A549 treated with DMSO at 1 μM for 4 hours (cell line): ENCODE data around the gene CELA2A. TPM values are rescaled to one million over a fixed set of nuclear protein-coding genes. Genes with fewer than 3 reads are reported as not detected.

Source experiments
- total RNA-seq: library from RNA; stranded (reverse); fragments of 200-300 nt; extraction: Qiagen RNA extraction; gene quantifications from 5 replicates; pipeline ENCODE4 v1.2.3, GENCODE V29; 2022; ENCODE audit warnings: low read depth

Gene CELA2A
- total RNA-seq: not detected in 5 replicates

GRCh38 chr1:15456313-15456954 lies at the start of gene CELA2A:
CELA2A (plus strand) TSS chr1:15456732; CDS start chr1:15456754, 22 bp downstream.

GRCh38 chr1:15409388-15410222 lies 46.9 kb upstream of the CELA2A start, which contains the start of gene EFHD2:
EFHD2 (plus strand) TSS chr1:15409888; CDS start chr1:15409972, 84 bp downstream.

DNA sequence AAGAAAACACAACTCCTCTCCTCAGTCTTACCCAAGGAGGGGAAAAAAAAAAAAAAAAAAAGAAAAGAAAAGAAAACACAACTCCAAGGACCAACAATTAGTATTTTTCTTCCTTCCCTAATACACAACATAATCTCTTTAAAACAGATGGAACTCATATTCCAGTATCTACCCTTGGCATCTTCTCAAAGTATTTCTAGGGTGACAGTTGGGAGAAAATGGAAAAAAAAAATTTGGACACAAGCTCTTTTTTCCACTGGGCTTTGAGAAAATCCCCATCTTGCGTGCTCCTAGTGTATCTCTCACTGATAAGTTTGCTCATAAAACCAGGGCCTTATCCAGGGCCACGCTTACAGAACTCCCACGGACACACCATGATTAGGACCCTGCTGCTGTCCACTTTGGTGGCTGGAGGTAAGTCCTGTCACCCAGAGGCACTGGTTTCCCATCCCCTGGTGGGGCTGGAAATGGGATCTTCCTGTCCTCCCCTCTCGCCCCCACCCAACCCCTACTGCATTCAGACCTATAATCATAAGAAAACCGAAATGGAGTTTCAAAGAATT lies 19.3 kb downstream of the CELA2A start, which contains the start of gene CELA2B:
TSS of gene CELA2B (plus strand) at position 353 of the 563 bp plus-strand sequence. CDS start at position 375, 22 bp downstream.

Other genes starting within 250 kb of the CELA2A start
- 0.33 to 0.79 TPM (median 0.66 TPM) in 5 replicates for gene FHAD1, start 209.5 kb upstream of the CELA2A start, total RNA-seq
- gene EFHD2, start 46.8 kb upstream of the CELA2A start, total RNA-seq: 174 to 251 TPM (median 232 TPM) in 5 replicates
- 0.93 to 1.5 TPM (median 1.1 TPM) in 5 replicates for gene CTRC, start 18.3 kb upstream of the CELA2A start, total RNA-seq
- gene CELA2B, start 19.4 kb downstream of the CELA2A start, total RNA-seq: not detected in 5 replicates
- gene CASP9, start 67.5 kb downstream of the CELA2A start, total RNA-seq: 5.4 to 6.7 TPM (median 6.3 TPM) in 5 replicates
- gene DNAJC16, start 70.1 kb downstream of the CELA2A start, total RNA-seq: 4.9 to 5.7 TPM (median 5.7 TPM) in 5 replicates
- 5.7 to 8.6 TPM (median 7.8 TPM) in 5 replicates for gene AGMAT, start 128.3 kb downstream of the CELA2A start, total RNA-seq
- gene DDI2, start 160.7 kb downstream of the CELA2A start, total RNA-seq: 8.6 to 12.5 TPM (median 10.6 TPM) in 5 replicates
- 26.1 to 32.0 TPM (median 28.2 TPM) in 5 replicates for gene PLEKHM2, start 227.6 kb downstream of the CELA2A start, total RNA-seq